Mucosa of stomach (tissue), 1 donor: ENCODE results near the gene ARFGAP2.

ENCODE experiments used
- H3K27me3 ChIP-seq: one replicate; pipeline ENCODE4 v1.7.0; 2013; ENCODE audit warnings: mild to moderate bottlenecking, low read length; ENCODE audit not compliant: control insufficient read depth, insufficient read depth
- H3K36me3 ChIP-seq: one replicate; pipeline ENCODE4 v1.7.0; 2013; ENCODE audit warnings: low read length; ENCODE audit not compliant: control insufficient read depth, insufficient read depth
- H3K4me1 ChIP-seq: one replicate; pipeline ENCODE4 v1.7.0; 2013; ENCODE audit warnings: mild to moderate bottlenecking, low read length; ENCODE audit not compliant: control insufficient read depth, insufficient read depth
- H3K4me3 ChIP-seq: one replicate; pipeline ENCODE4 v1.7.0; 2013; ENCODE audit warnings: low read length
- H3K9ac ChIP-seq: one replicate; pipeline ENCODE4 v1.7.0; 2013; ENCODE audit warnings: mild to moderate bottlenecking, low read length, moderate library complexity
- H3K9me3 ChIP-seq: one replicate; pipeline ENCODE4 v1.7.0; 2013; ENCODE audit warnings: mild to moderate bottlenecking, low read length, moderate library complexity; ENCODE audit not compliant: control insufficient read depth
- donor health status: Pancreatic carcinoma.

Gene ARFGAP2

DNA sequence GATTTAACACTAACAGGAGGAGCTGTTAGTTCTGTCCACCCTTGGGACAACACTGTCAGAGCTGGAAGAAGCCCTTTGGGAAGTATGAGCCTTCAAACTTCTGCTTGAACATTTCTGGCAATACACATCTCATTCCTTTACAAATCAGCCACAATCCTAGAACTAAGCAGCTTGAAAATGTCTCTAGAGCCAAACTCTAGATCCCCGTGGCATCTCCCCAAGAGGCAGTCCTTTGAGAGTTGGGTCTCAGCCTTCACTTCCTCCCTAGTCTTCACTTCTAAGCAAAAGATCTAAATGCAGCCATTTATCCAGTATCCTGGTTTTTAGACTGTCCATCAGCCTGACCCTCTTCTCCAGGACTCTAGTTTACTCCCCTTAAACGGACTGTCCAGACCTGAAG is 26.9 kb downstream of the ARFGAP2 start:
- Histone ChIP-seq H3K4me1 (peaks cover 13% of the 10 kb centered on the region), H3K36me3 (no peaks in the 10 kb centered on the region), H3K4me3 (no peak overlapping the region), H3K9ac (no peak overlapping the region), H3K27me3 (no peaks in the 10 kb centered on the region), H3K9me3 (no peaks in the 10 kb centered on the region)

DNA sequence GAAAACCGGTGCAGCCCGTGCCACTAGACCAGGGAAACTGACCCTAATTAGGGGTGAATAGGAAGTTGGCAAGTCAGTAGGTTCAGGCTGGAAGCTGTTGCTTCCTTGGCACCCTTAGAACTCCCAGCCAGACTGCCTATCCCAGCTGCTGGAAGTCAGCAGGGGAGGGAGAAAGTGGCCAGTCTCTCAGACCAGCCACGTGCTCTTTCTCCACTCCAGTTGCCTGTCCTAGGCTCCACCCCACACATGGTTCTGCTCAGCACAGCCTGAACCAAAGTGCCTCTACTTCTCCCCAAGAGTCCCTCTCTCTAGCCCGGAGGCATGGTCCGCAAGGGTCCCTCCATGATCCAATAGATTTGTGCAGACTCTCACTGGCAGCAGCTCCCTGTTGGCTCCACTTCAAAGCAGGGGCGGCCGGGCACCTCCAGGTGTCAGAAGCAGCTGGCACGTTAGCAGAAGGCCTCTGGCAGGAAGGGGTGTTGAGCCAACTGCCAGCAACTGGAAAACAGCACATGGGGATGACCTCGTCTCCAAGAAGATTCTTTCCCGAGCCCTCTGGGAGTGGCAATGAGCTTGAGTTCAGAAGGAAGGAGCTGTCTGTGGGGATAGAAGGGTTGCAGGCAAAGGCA is 27.7 kb downstream of the ARFGAP2 start:
- H3K36me3 ChIP-seq: no peaks in the 10 kb centered on the region
- H3K4me3 ChIP-seq: no peak overlapping the region
- no peaks in the 10 kb centered on the region for H3K9me3 ChIP-seq
- peaks cover 13% of the 10 kb centered on the region for H3K4me1 ChIP-seq
- no peak overlapping the region for H3K9ac ChIP-seq
- no peaks in the 10 kb centered on the region for H3K27me3 ChIP-seq

DNA sequence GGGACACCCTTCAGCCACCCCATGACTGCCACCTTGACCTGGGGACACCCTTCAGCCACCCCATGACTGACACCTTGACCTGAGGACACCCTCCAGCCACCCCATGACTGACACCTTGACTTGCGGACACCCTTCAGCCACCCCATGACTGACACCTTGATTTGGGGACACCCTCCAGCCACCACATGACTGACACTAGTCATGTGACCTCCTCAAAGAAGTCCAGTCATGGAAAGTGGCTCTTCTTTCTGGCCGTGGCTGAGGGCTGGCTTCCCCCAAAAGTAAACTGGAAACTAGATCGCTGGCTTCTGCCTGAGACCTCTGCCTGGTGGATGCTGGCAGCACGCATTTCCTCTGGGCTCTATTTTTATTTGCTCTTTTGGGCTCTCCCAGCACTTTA is 28.4 kb downstream of the ARFGAP2 start:
- H3K27me3 ChIP-seq: no peaks in the 10 kb centered on the region
- H3K4me3 ChIP-seq: no peak overlapping the region
- H3K9ac ChIP-seq: no peak overlapping the region
- H3K9me3 ChIP-seq: no peaks in the 10 kb centered on the region
- H3K36me3 ChIP-seq: no peaks in the 10 kb centered on the region
- peaks cover 13% of the 10 kb centered on the region for H3K4me1 ChIP-seq

DNA sequence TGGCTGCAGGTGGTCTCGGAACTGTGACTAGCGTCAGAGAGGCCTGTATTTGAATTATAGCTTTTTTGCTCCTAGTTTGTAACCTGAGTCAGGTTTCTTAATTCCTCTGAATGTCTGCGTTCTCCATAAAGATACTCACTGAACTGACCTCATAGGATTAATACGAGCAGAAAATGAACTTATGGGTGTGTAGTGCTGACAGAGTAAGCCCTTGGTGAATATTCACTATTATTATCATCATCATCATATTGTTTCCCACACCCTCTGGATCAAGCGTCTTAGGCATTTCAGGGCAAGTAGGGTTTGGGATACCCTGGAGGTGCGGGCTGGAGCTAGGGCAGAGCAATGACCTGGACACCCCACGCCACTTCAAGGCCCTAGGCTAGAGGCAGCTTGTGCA is 29.0 kb downstream of the ARFGAP2 start:
- H3K9ac ChIP-seq: no peak overlapping the region
- no peaks in the 10 kb centered on the region for H3K9me3 ChIP-seq
- no peak overlapping the region for H3K4me3 ChIP-seq
- no peaks in the 10 kb centered on the region for H3K36me3 ChIP-seq
- no peaks in the 10 kb centered on the region for H3K27me3 ChIP-seq
- H3K4me1 ChIP-seq: peaks cover 13% of the 10 kb centered on the region

DNA sequence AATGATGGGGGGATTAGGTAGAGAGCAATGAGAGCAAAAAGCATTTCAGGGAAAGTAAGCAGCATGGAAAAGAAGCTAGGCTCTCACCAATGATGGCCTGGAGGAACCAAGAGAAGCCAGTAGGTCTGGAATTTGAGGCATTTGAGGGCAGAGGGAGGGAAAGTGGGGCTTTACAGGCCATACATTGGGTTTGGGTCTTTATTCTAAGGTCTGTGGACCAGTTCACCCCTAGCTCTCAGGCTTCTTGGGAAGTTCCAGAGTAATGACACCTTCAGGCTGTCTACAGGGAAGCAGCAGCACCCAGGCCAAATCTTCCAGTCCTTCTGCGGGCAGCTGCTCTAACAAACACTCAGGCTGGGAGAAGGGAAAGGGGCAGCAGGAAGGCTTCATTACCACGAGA is 29.4 kb downstream of the ARFGAP2 start:
- Histone ChIP-seq H3K4me3 (no peak overlapping the region), H3K9me3 (no peaks in the 10 kb centered on the region), H3K36me3 (no peaks in the 10 kb centered on the region), H3K4me1 (peaks cover 13% of the 10 kb centered on the region), H3K9ac (no peak overlapping the region), H3K27me3 (no peaks in the 10 kb centered on the region)

DNA sequence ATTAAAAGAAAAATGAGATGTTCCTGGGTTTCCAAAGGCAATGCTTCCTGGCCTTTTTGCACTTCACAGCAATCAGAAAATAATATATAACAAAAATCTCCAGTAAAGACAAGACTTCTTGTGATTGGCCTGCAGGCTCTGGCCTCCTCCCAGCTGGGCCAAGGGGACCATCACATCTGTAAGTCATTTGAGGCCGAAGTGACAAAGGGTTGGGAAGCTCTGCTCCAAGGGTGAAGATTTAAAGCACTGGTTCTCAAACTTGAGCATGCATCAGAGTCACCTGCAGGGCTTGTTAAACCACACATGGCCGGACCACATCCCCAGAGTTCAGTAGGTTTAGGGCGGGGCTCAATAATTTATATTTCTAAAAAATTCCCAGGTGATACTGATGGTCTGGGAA is 32.1 kb downstream of the ARFGAP2 start:
- Histone ChIP-seq H3K4me1 (peaks cover 11% of the 10 kb centered on the region), H3K9me3 (no peaks in the 10 kb centered on the region), H3K27me3 (no peaks in the 10 kb centered on the region), H3K4me3 (no peak overlapping the region), H3K36me3 (no peaks in the 10 kb centered on the region), H3K9ac (no peak overlapping the region)

DNA sequence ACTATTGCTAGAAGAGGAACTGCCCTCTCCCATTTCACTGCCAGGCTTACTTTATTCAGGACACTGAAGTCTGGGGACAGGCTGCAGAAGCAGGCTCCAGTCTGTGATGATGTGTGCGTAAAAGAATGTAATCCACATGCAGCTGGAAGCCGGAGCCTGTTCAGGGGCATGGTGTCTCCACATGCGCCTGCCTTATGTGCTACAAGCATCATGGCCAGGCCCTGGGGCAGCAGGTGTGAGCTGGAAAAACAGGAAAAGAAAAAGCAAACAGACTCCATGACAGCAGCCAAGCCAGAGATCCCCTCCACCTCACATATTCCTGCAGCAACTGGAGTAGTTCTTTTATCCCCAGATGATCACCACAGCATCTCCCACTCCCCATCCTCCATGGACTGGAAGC is 33.4 kb downstream of the ARFGAP2 start:
- H3K27me3 ChIP-seq: no peaks in the 10 kb centered on the region
- no peaks in the 10 kb centered on the region for H3K36me3 ChIP-seq
- H3K4me1 ChIP-seq: no peaks in the 10 kb centered on the region
- no peak overlapping the region for H3K9ac ChIP-seq
- no peak overlapping the region for H3K4me3 ChIP-seq
- H3K9me3 ChIP-seq: no peaks in the 10 kb centered on the region

DNA sequence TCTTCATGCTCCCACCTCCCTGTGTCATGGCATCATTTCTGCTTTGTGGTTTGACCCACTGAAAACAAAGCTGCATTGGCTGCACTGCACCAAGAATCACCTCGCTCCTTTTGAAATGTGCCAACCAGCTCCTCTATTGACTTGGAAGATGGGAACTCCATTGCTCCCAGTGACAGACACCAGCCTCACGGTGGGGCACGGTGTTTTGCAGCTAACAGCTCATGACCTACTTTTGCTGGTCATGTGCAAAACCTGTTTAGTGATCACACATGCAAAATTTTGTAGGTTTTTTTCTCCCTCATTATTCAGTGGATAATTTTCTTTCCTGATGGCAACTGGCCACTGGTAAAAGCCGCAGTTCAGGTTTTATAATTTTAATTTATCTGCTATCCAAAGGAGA is 36.8 kb downstream of the ARFGAP2 start:
- Histone ChIP-seq H3K4me3 (no peak overlapping the region), H3K9me3 (no peaks in the 10 kb centered on the region)

DNA sequence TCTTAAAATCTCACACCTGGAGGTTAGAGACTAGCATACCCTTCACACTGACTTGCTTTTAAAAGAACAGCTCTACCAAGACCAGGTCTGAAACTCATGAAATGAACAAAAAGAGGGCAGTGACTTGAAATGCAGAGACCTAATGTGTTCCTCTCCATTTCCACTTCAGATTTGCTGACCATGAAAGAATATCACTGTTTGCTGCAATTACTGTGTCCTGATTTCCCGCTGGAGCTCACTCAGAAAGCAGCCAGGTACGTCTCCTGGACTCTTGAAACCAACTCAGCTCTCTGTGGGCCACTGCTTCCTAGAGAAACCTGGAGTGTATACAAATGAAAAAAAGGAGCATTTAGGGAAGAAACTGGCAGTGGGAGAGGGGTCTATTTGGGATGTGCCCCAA is 39.2 kb downstream of the ARFGAP2 start:
- no peak overlapping the region for H3K9ac ChIP-seq
- H3K4me1 ChIP-seq: peaks cover 11% of the 10 kb centered on the region
- H3K4me3 ChIP-seq: no peak overlapping the region
- no peaks in the 10 kb centered on the region for H3K27me3 ChIP-seq
- no peaks in the 10 kb centered on the region for H3K9me3 ChIP-seq
- no peaks in the 10 kb centered on the region for H3K36me3 ChIP-seq

More for the DNA sequence above, 36.8 kb downstream of the ARFGAP2 start:
- no peaks in the 10 kb centered on the region for H3K4me1 ChIP-seq
- H3K27me3 ChIP-seq: no peaks in the 10 kb centered on the region
- H3K9ac ChIP-seq: no peak overlapping the region
- H3K36me3 ChIP-seq: no peaks in the 10 kb centered on the region

DNA sequence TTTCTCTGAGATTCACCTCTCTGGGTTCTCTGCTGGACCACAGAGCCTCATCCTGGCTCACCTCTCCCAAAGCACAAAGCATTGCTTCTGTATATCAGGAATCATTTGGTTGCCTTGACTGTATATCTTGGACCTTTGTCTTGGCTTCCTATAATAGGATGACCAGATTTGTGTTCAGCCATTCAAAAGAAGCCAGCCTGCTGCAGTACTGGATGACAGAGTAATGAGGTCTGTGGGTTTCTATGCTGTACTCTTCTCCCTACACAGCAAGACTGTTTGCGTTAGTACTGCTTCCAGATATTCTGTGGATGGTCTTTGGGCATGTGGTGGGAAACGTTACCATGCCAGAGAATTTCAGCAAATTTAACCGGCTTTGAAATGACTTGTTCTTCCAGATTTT is 39.8 kb downstream of the ARFGAP2 start:
- H3K4me1 ChIP-seq: peaks cover 17% of the 10 kb centered on the region
- H3K4me3 ChIP-seq: no peak overlapping the region
- no peak overlapping the region for H3K9ac ChIP-seq
- no peaks in the 10 kb centered on the region for H3K9me3 ChIP-seq
- H3K36me3 ChIP-seq: no peaks in the 10 kb centered on the region
- H3K27me3 ChIP-seq: no peaks in the 10 kb centered on the region

DNA sequence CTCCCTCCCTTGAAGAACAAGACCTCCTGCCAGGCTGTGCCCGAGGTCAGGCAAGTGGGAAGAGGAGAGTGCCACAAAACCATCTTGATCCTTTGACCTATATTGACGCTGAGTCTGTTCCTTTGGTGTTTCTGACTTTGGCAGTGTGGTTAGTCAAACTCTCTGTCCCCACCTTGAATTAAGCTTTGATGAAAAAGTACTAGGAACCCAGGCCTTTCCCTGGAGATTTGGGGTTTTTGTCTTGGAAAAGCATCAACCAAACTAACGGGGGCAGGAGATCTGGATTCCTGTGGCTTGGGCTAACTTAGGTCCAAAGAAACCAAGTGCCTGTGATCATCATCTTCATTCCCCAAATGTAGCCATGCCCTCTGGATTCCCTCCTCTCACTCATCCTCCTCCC is 40.4 kb downstream of the ARFGAP2 start:
- no peak overlapping the region for H3K4me3 ChIP-seq
- no peaks in the 10 kb centered on the region for H3K9me3 ChIP-seq
- no peaks in the 10 kb centered on the region for H3K27me3 ChIP-seq
- peaks cover 17% of the 10 kb centered on the region for H3K4me1 ChIP-seq
- no peak overlapping the region for H3K9ac ChIP-seq
- no peaks in the 10 kb centered on the region for H3K36me3 ChIP-seq

DNA sequence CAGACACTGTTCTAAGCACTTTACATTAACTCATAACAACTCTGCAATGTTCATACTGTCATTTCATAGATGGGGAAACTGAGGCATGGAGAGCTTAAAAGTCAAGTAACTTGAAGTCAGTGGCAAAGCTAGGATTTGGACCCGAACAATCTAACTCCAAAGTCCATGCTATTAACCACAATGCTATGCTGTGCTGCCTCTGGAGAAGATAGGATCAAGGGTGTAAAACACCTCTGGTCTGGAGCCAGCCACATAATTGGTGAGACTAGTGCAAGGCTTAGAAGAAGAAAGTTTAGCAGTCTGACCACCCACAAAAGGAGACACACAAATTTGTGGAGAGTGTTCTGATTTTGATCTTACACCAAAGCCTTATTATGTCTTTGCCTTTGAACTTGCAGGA is 43.7 kb downstream of the ARFGAP2 start:
- H3K9ac ChIP-seq: no peak overlapping the region
- H3K27me3 ChIP-seq: no peaks in the 10 kb centered on the region
- no peaks in the 10 kb centered on the region for H3K36me3 ChIP-seq
- H3K4me1 ChIP-seq: peaks cover 17% of the 10 kb centered on the region
- no peaks in the 10 kb centered on the region for H3K9me3 ChIP-seq
- H3K4me3 ChIP-seq: no peak overlapping the region

DNA sequence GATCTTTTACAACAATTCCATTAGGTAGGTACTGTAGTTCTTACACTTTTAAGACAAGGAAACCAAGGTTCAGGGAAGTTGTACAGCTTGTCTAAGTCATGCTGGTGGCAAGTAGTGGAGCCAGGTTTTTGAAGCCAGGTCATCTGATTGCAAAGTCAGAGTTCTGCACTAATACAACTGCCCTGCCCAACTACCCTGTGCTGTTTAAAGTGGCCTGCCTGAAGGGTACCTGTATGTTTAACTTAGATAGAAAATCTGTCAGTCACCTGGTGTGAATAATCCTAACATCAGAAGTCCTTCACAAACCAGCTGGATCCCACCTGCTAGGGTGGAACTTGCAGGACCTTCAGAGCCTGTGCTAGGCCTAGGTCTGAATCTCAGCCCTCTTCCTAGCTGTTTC is 44.2 kb downstream of the ARFGAP2 start:
- Histone ChIP-seq H3K9ac (no peak overlapping the region), H3K4me3 (no peak overlapping the region), H3K9me3 (no peaks in the 10 kb centered on the region), H3K4me1 (peaks cover 17% of the 10 kb centered on the region), H3K36me3 (no peaks in the 10 kb centered on the region), H3K27me3 (no peaks in the 10 kb centered on the region)
